Small intestine (tissue), 7 donors: ENCODE data around the gene ELMO1. TPM values are rescaled to one million over a fixed set of nuclear protein-coding genes. Genes with fewer than 3 reads are reported as not detected.

Source experiments
- DNase-seq, 2 donors: peaks; one replicate each; pipeline versions ENCODE4 v3.0.0 to v3.0.0-alpha.2; 2013
- FAIRE-seq: peaks from 2 replicates; lab custom pipeline; 2012; peaks lifted over from hg19 to GRCh38; lab: Jason Lieb, UNC
- H3K27ac ChIP-seq, 3 donors: one replicate each; pipeline ENCODE4 v1.5.1; 2013; ENCODE audit warnings: low read length in 2 of 3, mild to moderate bottlenecking in 2 of 3, control low read depth in 1 of 3, inconsistent platforms in 1 of 3, low read depth in 1 of 3, moderate library complexity in 1 of 3
- H3K27me3 ChIP-seq, 3 donors: one replicate each; pipeline ENCODE4 v1.6.1; 2013; ENCODE audit warnings: low read length in 3 of 3, inconsistent platforms in 1 of 3; ENCODE audit not compliant: control insufficient read depth in 3 of 3, insufficient read depth in 3 of 3
- H3K36me3 ChIP-seq, 3 donors: one replicate each; pipeline ENCODE4 v1.6.1; 2013; ENCODE audit warnings: low read length in 3 of 3, inconsistent platforms in 1 of 3, low read depth in 1 of 3, mild to moderate bottlenecking in 1 of 3, moderate library complexity in 1 of 3; ENCODE audit not compliant: control insufficient read depth in 3 of 3, insufficient read depth in 2 of 3
- H3K4me1 ChIP-seq, 3 donors: one replicate each; pipeline ENCODE4 v1.6.1; 2013; ENCODE audit warnings: low read length in 2 of 3, inconsistent platforms in 1 of 3, low read depth in 1 of 3, mild to moderate bottlenecking in 1 of 3, moderate library complexity in 1 of 3; ENCODE audit not compliant: control insufficient read depth in 3 of 3, insufficient read depth in 2 of 3
- H3K4me3 ChIP-seq, 3 donors: one replicate each; pipeline ENCODE4 v1.5.1; 2013; ENCODE audit warnings: low read length in 3 of 3, control low read depth in 1 of 3, inconsistent platforms in 1 of 3, low read depth in 1 of 3, mild to moderate bottlenecking in 1 of 3, moderate library complexity in 1 of 3
- H3K9me3 ChIP-seq, 2 donors: one replicate each; pipeline ENCODE4 v1.6.1; 2013; ENCODE audit warnings: low read depth in 1 of 2, low read length in 1 of 2; ENCODE audit not compliant: control insufficient read depth in 2 of 2, insufficient read depth in 1 of 2
- WGBS, 3 donors: extraction: QIAGEN DNeasy Blood & Tissue Kit; methylation state at CpG; one replicate each; pipeline ENCODE4 v1.1.7; 2013; 5-methylcytosine and 5-hydroxymethylcytosine counted together
- polyA plus RNA-seq, 4 donors: library from polyadenylated mRNA; stranded (reverse) in 3 of 4; unstranded in 1 of 4; fragments of 200-250 nt in 3 of 4; fragments of 120-200 nt in 1 of 4; gene quantifications; one replicate each; pipeline versions ENCODE4 v1.2.1 to v1.2.3, GENCODE V29; 2013
- donor health status: healthy with polysubstance abuse.
- donor health status: control.
- donor health status: control.
- donor health status: Bipolar disorder and iron deficiency.
- donor health status: healthy.

The ELMO1 gene
- polyA plus RNA-seq, 4 donors = 1.8 to 9.3 (median 7.3) TPM

GRCh38 chr7:37046531-37047079 is 402.1 kb downstream of the ELMO1 start:
- FAIRE-seq (no peak), DNase-seq (no peak)
- Histone ChIP-seq H3K4me1 (no peaks in the 10 kb centered on the region), H3K9me3 (no peaks in the 10 kb centered on the region), H3K4me3 (no peak overlapping the region), H3K27ac (no peak overlapping the region), H3K27me3 (no peaks in the 10 kb centered on the region), H3K36me3 (no peaks in the 10 kb centered on the region)
- WGBS, 3 donors = 79 to 85% (median 85%) methylated on average over 2 of the region's 2 CpGs

- Histone ChIP-seq H3K36me3 (no peaks in the 10 kb centered on the region), H3K4me1 (no peaks in the 10 kb centered on the region), H3K27ac (no peak overlapping the region), H3K9me3 (no peaks in the 10 kb centered on the region), H3K4me3 (no peak overlapping the region), H3K27me3 (no peaks in the 10 kb centered on the region)
- WGBS, 3 donors = 54 to 55% (median 54%) methylated on average over 2 of the region's 2 CpGs
- DNase-seq (no peak), FAIRE-seq (no peak)
Measured at GRCh38 chr7:37045681-37046179, 402.9 kb downstream of the ELMO1 start.

- peaks cover 0 to 8% of the 10 kb centered on the region in 2 donors for H3K9me3 ChIP-seq
- H3K27ac ChIP-seq = no peak overlapping the region
- no peak for FAIRE-seq
- no peaks in the 10 kb centered on the region for H3K4me1 ChIP-seq
- no peaks in the 10 kb centered on the region for H3K27me3 ChIP-seq
- no peaks in the 10 kb centered on the region for H3K36me3 ChIP-seq
- no peak for DNase-seq
- 80 to 87% (median 84%) methylated on average over 8 of the region's 8 CpGs for WGBS, 3 donors
- no peak overlapping the region for H3K4me3 ChIP-seq
Measured at GRCh38 chr7:37041461-37041860, 407.2 kb downstream of the ELMO1 start.

GRCh38 chr7:37040330-37040729 is 408.3 kb downstream of the ELMO1 start:
- H3K4me3 ChIP-seq = no peak overlapping the region
- no peak overlapping the region for H3K27ac ChIP-seq
- H3K36me3 ChIP-seq = no peaks in the 10 kb centered on the region
- FAIRE-seq = no peak
- no peaks in the 10 kb centered on the region for H3K27me3 ChIP-seq
- no peak for DNase-seq
- H3K4me1 ChIP-seq = no peaks in the 10 kb centered on the region
- peaks cover 0 to 8% of the 10 kb centered on the region in 2 donors for H3K9me3 ChIP-seq
- WGBS, 3 donors = 70 to 88% (median 87%) methylated on average over 4 of the region's 4 CpGs

- WGBS, 3 donors = 67 to 79% (median 79%) methylated on average over 3 of the region's 3 CpGs
- Histone ChIP-seq H3K4me1 (no peaks in the 10 kb centered on the region), H3K9me3 (peaks cover 0 to 8% of the 10 kb centered on the region in 2 donors), H3K4me3 (no peak overlapping the region), H3K27me3 (no peaks in the 10 kb centered on the region), H3K27ac (no peak overlapping the region), H3K36me3 (no peaks in the 10 kb centered on the region)
- DNase-seq = no peak
- no peak for FAIRE-seq
Measured at GRCh38 chr7:37039131-37039749, 409.4 kb downstream of the ELMO1 start.

GRCh38 chr7:37038706-37039105 is 410.0 kb downstream of the ELMO1 start:
- no peak overlapping the region for H3K27ac ChIP-seq
- H3K27me3 ChIP-seq = no peaks in the 10 kb centered on the region
- no peaks in the 10 kb centered on the region for H3K4me1 ChIP-seq
- no peaks in the 10 kb centered on the region for H3K36me3 ChIP-seq
- DNase-seq = no peak
- FAIRE-seq = no peak
- no peak overlapping the region for H3K4me3 ChIP-seq
- peaks cover 0 to 8% of the 10 kb centered on the region in 2 donors for H3K9me3 ChIP-seq

- 90 to 93% (median 92%) methylated on average over 5 of the region's 5 CpGs for WGBS, 3 donors
- Histone ChIP-seq H3K27me3 (no peaks in the 10 kb centered on the region), H3K36me3 (no peaks in the 10 kb centered on the region), H3K9me3 (peaks cover 0 to 8% of the 10 kb centered on the region in 2 donors), H3K4me3 (no peak overlapping the region), H3K27ac (no peak overlapping the region), H3K4me1 (peaks cover 0 to 5% (median 1%) of the 10 kb centered on the region in 3 donors)
- DNase-seq (no peak), FAIRE-seq (no peak)
Measured at GRCh38 chr7:37037286-37037685, 411.4 kb downstream of the ELMO1 start.

- FAIRE-seq (no peak), DNase-seq (no peak)
- H3K27me3 ChIP-seq = no peaks in the 10 kb centered on the region
- H3K4me3 ChIP-seq = no peak overlapping the region
- H3K4me1 ChIP-seq = peaks cover 0 to 17% (median 7%) of the 10 kb centered on the region in 3 donors
- H3K36me3 ChIP-seq = no peaks in the 10 kb centered on the region
- no peak overlapping the region for H3K27ac ChIP-seq
- peaks cover 0 to 8% of the 10 kb centered on the region in 2 donors for H3K9me3 ChIP-seq
Measured at GRCh38 chr7:37035631-37036030, 413.0 kb downstream of the ELMO1 start.
